ENCODE measurements around the gene GALNT18. TPM values are rescaled to one million over a fixed set of nuclear protein-coding genes. Genes with fewer than 3 reads are reported as not detected.

Gene GALNT18
- total RNA-seq, 8 experiments from 2014 or later = 5.3 to 13.2 (median 8.2) TPM

DNA sequence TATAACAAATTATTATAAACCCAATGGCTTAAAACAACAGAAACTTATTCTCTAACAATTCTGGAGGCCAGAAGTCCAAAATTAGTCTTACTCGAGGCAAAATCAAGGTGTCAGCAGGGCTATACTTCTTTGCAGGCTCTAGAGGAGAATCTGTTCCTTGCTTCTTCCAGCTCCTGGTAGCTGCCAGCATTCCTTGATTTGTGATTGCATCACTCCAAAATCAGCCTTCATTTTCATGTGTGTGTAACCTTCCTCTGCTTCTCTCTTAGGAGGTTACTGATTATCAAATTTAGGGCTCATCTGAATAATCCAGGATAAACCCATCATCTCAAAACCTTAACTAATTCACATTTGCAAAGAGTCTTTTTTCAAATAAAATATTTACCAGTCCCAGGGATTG is 23.6 kb downstream of the GALNT18 start:
- no peak overlapping the region for H3K4me3 ChIP-seq
- H3K4me1 ChIP-seq (replicated peaks in 1 of 2) = no peaks in the 10 kb centered on the region
- no peak for ATAC-seq (replicated peaks in 6 of 8)
- 29 to 100% (median 57%) methylated on average over 1 of the region's 1 CpG; no CpG with 5 or more reads in 5 of the 10 experiments for WGBS, 10 experiments
- no peak overlapping the region for H3K27ac ChIP-seq
- in situ Hi-C loops (cut with MboI; ENCODE audit: low pct_unique_long_range_greater_than_20kb in 2 of 9, low sequenced_read_pairs in 9 of 9, unreplicated experiment in 9 of 9) = no loop called here

GRCh38 chr11:11594162-11594561 is 27.6 kb downstream of the GALNT18 start:
- in situ Hi-C loops (cut with MboI; ENCODE audit: low pct_unique_long_range_greater_than_20kb in 2 of 9, low sequenced_read_pairs in 9 of 9, unreplicated experiment in 9 of 9) = no loop called here
- WGBS, 10 experiments = 70 to 100% (median 98%) methylated on average over 2 of the region's 2 CpGs; no CpG with 5 or more reads in 2 of the 10 experiments
- no peak overlapping the region for H3K4me3 ChIP-seq

GRCh38 chr11:11592146-11592684 is 29.6 kb downstream of the GALNT18 start:
- no peak overlapping the region for H3K4me3 ChIP-seq
- in situ Hi-C loops (cut with MboI; ENCODE audit: low pct_unique_long_range_greater_than_20kb in 2 of 9, low sequenced_read_pairs in 9 of 9, unreplicated experiment in 9 of 9) = no loop called here
- WGBS, 10 experiments = 50 to 87% (median 81%) methylated on average over 1 to 8 of the region's 8 CpGs
- ATAC-seq (replicated peaks in 6 of 8) = no peak
- H3K27ac ChIP-seq = no peak overlapping the region
- peaks cover 9 to 10% of the 10 kb centered on the region in 2 donors for H3K4me1 ChIP-seq (replicated peaks in 1 of 2)

More at GRCh38 chr11:11594162-11594561, 27.6 kb downstream of the GALNT18 start:
- Histone ChIP-seq H3K27ac (no peak overlapping the region), H3K4me1 (replicated peaks in 1 of 2) (peaks cover 4 to 6% of the 10 kb centered on the region in 2 donors)
- no peak for ATAC-seq (replicated peaks in 6 of 8)

DNA sequence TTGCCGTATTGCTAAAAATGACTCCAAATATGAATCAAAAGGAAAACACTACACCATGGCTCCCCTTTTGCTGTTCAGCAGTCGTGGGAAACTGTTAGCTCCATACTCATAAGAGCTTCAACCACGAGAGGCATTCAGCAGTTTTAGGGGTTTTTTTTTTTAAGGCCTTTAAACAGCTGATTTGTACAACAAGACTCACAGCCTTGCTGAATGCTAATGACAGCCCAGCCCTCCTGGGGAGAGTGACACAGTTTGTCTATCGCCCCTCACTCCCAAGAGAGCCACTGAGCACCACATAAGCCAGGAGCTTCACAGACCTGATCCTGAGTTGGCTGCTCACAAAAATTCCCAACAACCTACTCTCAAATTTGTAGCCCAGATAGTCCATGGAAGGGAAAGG is 32.4 kb downstream of the GALNT18 start:
- peak in 1 of 8 experiments; percentile 44 for ATAC-seq (replicated peaks in 6 of 8)
- no peak overlapping the region for H3K27ac ChIP-seq
- no peak overlapping the region for H3K4me3 ChIP-seq
- peaks cover 9 to 10% of the 10 kb centered on the region in 2 donors for H3K4me1 ChIP-seq (replicated peaks in 1 of 2)
- WGBS, 10 experiments = 33 to 78% (median 62%) methylated on average over 2 to 4 of the region's 4 CpGs; no CpG with 5 or more reads in 4 of the 10 experiments
- in situ Hi-C loops (cut with MboI; ENCODE audit: low pct_unique_long_range_greater_than_20kb in 2 of 9, low sequenced_read_pairs in 9 of 9, unreplicated experiment in 9 of 9) = no loop called here

DNA sequence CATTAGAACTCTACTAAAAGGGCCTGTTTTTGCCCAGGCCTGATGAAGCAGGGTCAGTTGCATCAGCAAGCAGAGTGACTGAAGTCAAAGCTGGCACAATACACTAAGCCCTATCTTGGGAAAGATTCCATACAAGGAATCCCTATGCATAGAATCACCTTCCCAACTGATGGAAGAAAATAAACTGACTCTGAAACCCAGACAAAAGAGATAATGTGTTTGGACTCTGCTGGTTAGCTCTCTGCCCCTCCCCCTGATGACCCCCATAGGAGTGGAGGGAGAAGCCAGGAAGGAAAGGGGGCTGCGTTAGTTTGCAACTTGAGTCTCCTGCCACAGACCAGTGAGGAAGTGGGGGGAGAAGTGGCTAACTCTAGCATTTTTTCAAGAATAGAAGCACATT is 32.9 kb downstream of the GALNT18 start:
- in situ Hi-C loops (cut with MboI; ENCODE audit: low pct_unique_long_range_greater_than_20kb in 2 of 9, low sequenced_read_pairs in 9 of 9, unreplicated experiment in 9 of 9) = no loop called here
- 29 to 83% (median 67%) methylated on average over 1 of the region's 1 CpG; no CpG with 5 or more reads in 5 of the 10 experiments for WGBS, 10 experiments
- Histone ChIP-seq H3K4me1 (replicated peaks in 1 of 2) (peaks cover 9 to 10% of the 10 kb centered on the region in 2 donors), H3K27ac (no peak overlapping the region), H3K4me3 (no peak overlapping the region)
- ATAC-seq (replicated peaks in 6 of 8) = peak in 1 of 8 experiments; percentile 45

GRCh38 chr11:11588243-11588642 is 33.6 kb downstream of the GALNT18 start:
- no peak for ATAC-seq (replicated peaks in 6 of 8)

DNA sequence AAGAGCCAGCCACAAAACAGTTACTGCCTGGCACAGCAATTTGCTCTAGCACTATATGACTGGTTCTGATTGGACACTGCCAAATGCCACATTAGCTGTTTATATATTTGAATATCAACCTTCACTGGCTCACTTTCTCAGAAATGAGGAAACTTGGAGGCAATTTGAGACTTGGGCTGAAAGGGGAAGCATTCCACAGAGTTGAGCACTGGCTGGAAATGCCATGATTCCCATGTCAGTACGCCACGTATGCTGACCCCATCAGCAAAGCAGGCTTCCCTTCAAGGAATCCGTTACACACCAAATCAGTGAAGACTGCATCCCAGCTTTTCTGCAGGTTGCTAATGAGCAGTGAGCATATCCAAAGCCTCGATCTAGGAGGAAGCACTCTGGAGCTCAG is 34.7 kb downstream of the GALNT18 start:
- no peak for ATAC-seq (replicated peaks in 6 of 8)
- 78 to 100% (median 87%) methylated on average over 1 to 4 of the region's 4 CpGs; no CpG with 5 or more reads in 3 of the 10 experiments for WGBS, 10 experiments
- H3K27ac ChIP-seq = no peak overlapping the region
- no peak overlapping the region for H3K4me3 ChIP-seq
- in situ Hi-C loops (cut with MboI; ENCODE audit: low pct_unique_long_range_greater_than_20kb in 2 of 9, low sequenced_read_pairs in 9 of 9, unreplicated experiment in 9 of 9) = no loop called here
- H3K4me1 ChIP-seq (replicated peaks in 1 of 2) = peaks cover 11 to 16% of the 10 kb centered on the region in 2 donors

More at GRCh38 chr11:11588243-11588642, 33.6 kb downstream of the GALNT18 start:
- no peak overlapping the region for H3K27ac ChIP-seq
- in situ Hi-C loops (cut with MboI; ENCODE audit: low pct_unique_long_range_greater_than_20kb in 2 of 9, low sequenced_read_pairs in 9 of 9, unreplicated experiment in 9 of 9) = no loop called here
- H3K4me1 ChIP-seq (replicated peaks in 1 of 2) = peaks cover 9 to 10% of the 10 kb centered on the region in 2 donors
- WGBS, 10 experiments = 0 to 100% (median 80%) methylated on average over 1 to 2 of the region's 2 CpGs; no CpG with 5 or more reads in 3 of the 10 experiments
- no peak overlapping the region for H3K4me3 ChIP-seq

GRCh38 chr11:11586465-11586864 is 35.3 kb downstream of the GALNT18 start:
- no peak overlapping the region for H3K4me3 ChIP-seq
- in situ Hi-C loops (cut with MboI; ENCODE audit: low pct_unique_long_range_greater_than_20kb in 2 of 9, low sequenced_read_pairs in 9 of 9, unreplicated experiment in 9 of 9) = no loop called here
- ATAC-seq (replicated peaks in 6 of 8) = no peak
- H3K4me1 ChIP-seq (replicated peaks in 1 of 2) = peaks cover 12 to 16% of the 10 kb centered on the region in 2 donors
- WGBS, 10 experiments = 40 to 100% (median 88%) methylated on average over 1 to 6 of the region's 7 CpGs; no CpG with 5 or more reads in 4 of the 10 experiments
- H3K27ac ChIP-seq = no peak overlapping the region

GRCh38 chr11:11584937-11585336 is 36.9 kb downstream of the GALNT18 start:
- Histone ChIP-seq H3K4me1 (replicated peaks in 1 of 2) (peaks cover 18 to 21% of the 10 kb centered on the region in 2 donors), H3K4me3 (no peak overlapping the region), H3K27ac (no peak overlapping the region)
- no peak for ATAC-seq (replicated peaks in 6 of 8)
- in situ Hi-C loops (cut with MboI; ENCODE audit: low pct_unique_long_range_greater_than_20kb in 2 of 9, low sequenced_read_pairs in 9 of 9, unreplicated experiment in 9 of 9) = no loop called here
- 22 to 100% (median 100%) methylated on average over 1 of the region's 1 CpG; no CpG with 5 or more reads in 2 of the 10 experiments for WGBS, 10 experiments

- ATAC-seq (replicated peaks in 6 of 8) = peak in 7 of 8 experiments; percentile 25 to 93 (median 83)
- WGBS, 10 experiments = 6 to 100% (median 68%) methylated on average over 1 to 5 of the region's 5 CpGs
- in situ Hi-C loops (cut with MboI; ENCODE audit: low pct_unique_long_range_greater_than_20kb in 2 of 9, low sequenced_read_pairs in 9 of 9, unreplicated experiment in 9 of 9) = no loop called here
- Histone ChIP-seq H3K4me1 (replicated peaks in 1 of 2) (peaks cover 16 to 18% of the 10 kb centered on the region in 2 donors), H3K27ac (no peak overlapping the region), H3K4me3 (no peak overlapping the region)
Observed at GRCh38 chr11:11584530-11584810, 37.3 kb downstream of the GALNT18 start.

- H3K4me3 ChIP-seq = no peak overlapping the region
- no peak for ATAC-seq (replicated peaks in 6 of 8)
- H3K4me1 ChIP-seq (replicated peaks in 1 of 2) = peaks cover 13 to 15% of the 10 kb centered on the region in 2 donors
- H3K27ac ChIP-seq = no peak overlapping the region
- 22 to 98% (median 90%) methylated on average over 3 to 8 of the region's 9 CpGs for WGBS, 10 experiments
- in situ Hi-C loops (cut with MboI; ENCODE audit: low pct_unique_long_range_greater_than_20kb in 2 of 9, low sequenced_read_pairs in 9 of 9, unreplicated experiment in 9 of 9) = no loop called here
Observed at GRCh38 chr11:11583801-11584529, 37.8 kb downstream of the GALNT18 start.

DNA sequence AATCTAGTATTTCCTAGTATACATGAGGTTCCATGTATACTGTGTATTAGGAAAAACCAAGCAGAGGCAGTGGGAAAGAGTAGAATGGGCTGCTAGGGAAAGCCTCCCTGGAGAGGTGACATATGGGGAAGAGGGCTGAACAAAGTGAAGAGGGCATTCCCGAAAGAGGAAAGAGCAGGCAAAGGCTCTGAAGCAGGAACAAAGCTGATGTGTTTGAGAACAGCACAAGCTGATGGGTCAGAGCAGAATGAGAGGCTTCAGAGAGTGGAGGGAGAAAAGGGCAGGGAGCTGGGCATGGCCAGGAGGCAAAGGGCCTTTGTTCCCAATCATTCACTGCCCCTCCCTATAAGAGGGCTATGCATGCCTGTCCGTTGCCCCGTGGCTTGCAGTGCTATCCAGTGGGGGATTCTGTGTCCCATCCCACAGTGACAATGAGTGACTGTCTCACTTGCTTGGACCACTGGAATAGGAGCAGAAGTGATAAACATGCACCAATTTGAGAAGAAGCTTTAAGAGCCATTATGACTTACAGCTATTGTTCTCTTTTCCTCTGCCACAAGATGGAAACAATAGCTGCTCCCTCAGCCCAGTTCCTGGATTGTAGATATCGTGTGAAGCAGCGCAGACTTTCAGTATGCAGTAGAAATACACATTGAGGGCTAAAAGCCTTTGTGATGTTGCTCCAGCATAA is 39.6 kb downstream of the GALNT18 start:
- Histone ChIP-seq H3K27ac (no peak overlapping the region), H3K4me3 (no peak overlapping the region), H3K4me1 (replicated peaks in 1 of 2) (peaks cover 12 to 21% of the 10 kb centered on the region in 2 donors)
- in situ Hi-C loops (cut with MboI; ENCODE audit: low pct_unique_long_range_greater_than_20kb in 2 of 9, low sequenced_read_pairs in 9 of 9, unreplicated experiment in 9 of 9) = no loop called here
- ATAC-seq (replicated peaks in 6 of 8) = peak in 5 of 8 experiments; percentile 13 to 69 (median 66)
- 57 to 82% (median 69%) methylated on average over 2 to 4 of the region's 5 CpGs; no CpG with 5 or more reads in 6 of the 10 experiments for WGBS, 10 experiments

- no peak for ATAC-seq (replicated peaks in 6 of 8)
- H3K4me3 ChIP-seq = no peak overlapping the region
- WGBS, 10 experiments = 80% methylated on average over 1 of the region's 4 CpGs; no CpG with 5 or more reads in 9 of the 10 experiments
- in situ Hi-C loops (cut with MboI; ENCODE audit: low pct_unique_long_range_greater_than_20kb in 2 of 9, low sequenced_read_pairs in 9 of 9, unreplicated experiment in 9 of 9) = no loop called here
- peaks cover 12 to 21% of the 10 kb centered on the region in 2 donors for H3K4me1 ChIP-seq (replicated peaks in 1 of 2)
- H3K27ac ChIP-seq = no peak overlapping the region
Observed at GRCh38 chr11:11581481-11581880, 40.3 kb downstream of the GALNT18 start.
